ENCODE results near the gene FXYD2.

- TF ChIP-seq MXD4 (CRISPR knock-in tag; IDR thresholded peaks at IDR 0.05; ENCODE audit: borderline replicate concordance) (no peak), NFYB (CRISPR knock-in tag; conservative IDR thresholded peaks at IDR 0.05; ENCODE audit: low read depth) (no peak)
Measured at GRCh38 chr11:117792992-117793391, 31.6 kb downstream of the FXYD2 start.

All from WTC11 (cell line).